ENCODE results near the gene CCDC107. TPM values are rescaled to one million over a fixed set of nuclear protein-coding genes. Genes with fewer than 3 reads are reported as not detected.

CCDC107 gene
- total and polyA plus RNA-seq, 5 donors from 2014 or later, result 31.2 to 83.2 (median 68.9) TPM

Other genes with a start within 250 kb of the CCDC107 start
- gene RUSC2, start 168.2 kb upstream of the CCDC107 start, total RNA-seq, result 0.42 TPM
- gene RUSC2, start 168.2 kb upstream of the CCDC107 start, polyA plus RNA-seq, result under 1 TPM in 1 of 4 donors, not detected in 3; 0.12 TPM
- gene TESK1, start 53.0 kb upstream of the CCDC107 start, total RNA-seq, result 24.5 TPM
- 1 to 10 TPM; 3.9 to 5.7 (median 4.5) TPM for gene TESK1, start 53.0 kb upstream of the CCDC107 start, polyA plus RNA-seq
- 7.9 TPM for gene CD72, start 39.9 kb upstream of the CCDC107 start, total RNA-seq
- 1 to 10 TPM; 1.0 to 4.0 (median 1.9) TPM for gene CD72, start 39.9 kb upstream of the CCDC107 start, polyA plus RNA-seq
- 76.9 TPM for gene SIT1, start 7.4 kb upstream of the CCDC107 start, total RNA-seq
- gene SIT1, start 7.4 kb upstream of the CCDC107 start, polyA plus RNA-seq, result 100 to 1,000 TPM; 239 to 346 (median 308) TPM
- 6,542 TPM for gene RMRP, start 273 bp upstream of the CCDC107 start, total RNA-seq
- not detected for gene RMRP, start 273 bp upstream of the CCDC107 start, polyA plus RNA-seq
- gene ARHGEF39, start 6.9 kb downstream of the CCDC107 start, total RNA-seq, result 0.84 TPM
- gene ARHGEF39, start 6.9 kb downstream of the CCDC107 start, polyA plus RNA-seq, result under 1 TPM; 0.36 to 0.66 (median 0.44) TPM
- gene CA9, start 15.6 kb downstream of the CCDC107 start, total RNA-seq, result not detected
- gene CA9, start 15.6 kb downstream of the CCDC107 start, polyA plus RNA-seq, result under 1 TPM in 1 of 4 donors, not detected in 3; 0.48 TPM
- gene TPM2, start 31.6 kb downstream of the CCDC107 start, total RNA-seq, result 38.8 TPM
- gene TPM2, start 31.6 kb downstream of the CCDC107 start, polyA plus RNA-seq, result not detected
- gene TLN1, start 73.9 kb downstream of the CCDC107 start, total RNA-seq, result 277 TPM
- 10 to 100 TPM; 33.7 to 36.2 (median 35.9) TPM for gene TLN1, start 73.9 kb downstream of the CCDC107 start, polyA plus RNA-seq
- 14.6 TPM for gene CREB3, start 74.4 kb downstream of the CCDC107 start, total RNA-seq
- 10 to 100 TPM; 33.4 to 36.4 (median 34.6) TPM for gene CREB3, start 74.4 kb downstream of the CCDC107 start, polyA plus RNA-seq
- 47.9 TPM for gene GBA2, start 90.9 kb downstream of the CCDC107 start, total RNA-seq
- gene GBA2, start 90.9 kb downstream of the CCDC107 start, polyA plus RNA-seq, result 10 to 100 TPM; 18.7 to 27.1 (median 21.2) TPM
- gene RGP1, start 91.0 kb downstream of the CCDC107 start, total RNA-seq, result 22.8 TPM
- 10 to 100 TPM in 1 of 4 donors, 1 to 10 TPM in 3; 4.6 to 10.2 (median 7.0) TPM for gene RGP1, start 91.0 kb downstream of the CCDC107 start, polyA plus RNA-seq
- not detected for gene MSMP, start 96.0 kb downstream of the CCDC107 start, total RNA-seq
- under 1 TPM in 1 of 4 donors, not detected in 3; 0.69 TPM for gene MSMP, start 96.0 kb downstream of the CCDC107 start, polyA plus RNA-seq
- 7.7 TPM for gene NPR2, start 133.3 kb downstream of the CCDC107 start, total RNA-seq
- gene NPR2, start 133.3 kb downstream of the CCDC107 start, polyA plus RNA-seq, result 1 to 10 TPM in 2 of 4 donors, under 1 TPM in 1, not detected in 1; 0.46 to 1.9 (median 1.5) TPM
- 0.99 TPM for gene SPAG8, start 154.0 kb downstream of the CCDC107 start, total RNA-seq
- gene SPAG8, start 154.0 kb downstream of the CCDC107 start, polyA plus RNA-seq, result 1 to 10 TPM in 1 of 4 donors, under 1 TPM in 2, not detected in 1; 0.75 to 1.3 (median 0.85) TPM
- gene HINT2, start 156.8 kb downstream of the CCDC107 start, total RNA-seq, result 21.7 TPM
- 100 to 1,000 TPM in 2 of 4 donors, 10 to 100 TPM in 2; 70.5 to 105 (median 90.6) TPM for gene HINT2, start 156.8 kb downstream of the CCDC107 start, polyA plus RNA-seq
- gene FAM221B, start 170.4 kb downstream of the CCDC107 start, total RNA-seq, result not detected
- gene FAM221B, start 170.4 kb downstream of the CCDC107 start, polyA plus RNA-seq, result under 1 TPM in 1 of 4 donors, not detected in 3; 0.03 TPM
- 3.3 TPM for gene TMEM8B, start 170.9 kb downstream of the CCDC107 start, total RNA-seq
- gene TMEM8B, start 170.9 kb downstream of the CCDC107 start, polyA plus RNA-seq, result 1 to 10 TPM in 3 of 4 donors, under 1 TPM in 1; 0.21 to 1.5 (median 1.3) TPM
- gene OR13J1, start 212.1 kb downstream of the CCDC107 start, total RNA-seq, result not detected
- gene OR13J1, start 212.1 kb downstream of the CCDC107 start, polyA plus RNA-seq, result not detected
- gene HRCT1, start 247.9 kb downstream of the CCDC107 start, total RNA-seq, result not detected
- not detected for gene HRCT1, start 247.9 kb downstream of the CCDC107 start, polyA plus RNA-seq